GM18519 (cell line): Measurements from ENCODE around the gene SALL3.

Experiments
- ATAC-seq: cut with Tn5 transposase; IDR thresholded peaks from one replicate; pipeline ENCODE4 v1.9.1; 2021; ENCODE audit warnings: mild to moderate bottlenecking, moderate library complexity; ENCODE audit not compliant: unreplicated experiment, low FRiP score

Gene SALL3

DNA sequence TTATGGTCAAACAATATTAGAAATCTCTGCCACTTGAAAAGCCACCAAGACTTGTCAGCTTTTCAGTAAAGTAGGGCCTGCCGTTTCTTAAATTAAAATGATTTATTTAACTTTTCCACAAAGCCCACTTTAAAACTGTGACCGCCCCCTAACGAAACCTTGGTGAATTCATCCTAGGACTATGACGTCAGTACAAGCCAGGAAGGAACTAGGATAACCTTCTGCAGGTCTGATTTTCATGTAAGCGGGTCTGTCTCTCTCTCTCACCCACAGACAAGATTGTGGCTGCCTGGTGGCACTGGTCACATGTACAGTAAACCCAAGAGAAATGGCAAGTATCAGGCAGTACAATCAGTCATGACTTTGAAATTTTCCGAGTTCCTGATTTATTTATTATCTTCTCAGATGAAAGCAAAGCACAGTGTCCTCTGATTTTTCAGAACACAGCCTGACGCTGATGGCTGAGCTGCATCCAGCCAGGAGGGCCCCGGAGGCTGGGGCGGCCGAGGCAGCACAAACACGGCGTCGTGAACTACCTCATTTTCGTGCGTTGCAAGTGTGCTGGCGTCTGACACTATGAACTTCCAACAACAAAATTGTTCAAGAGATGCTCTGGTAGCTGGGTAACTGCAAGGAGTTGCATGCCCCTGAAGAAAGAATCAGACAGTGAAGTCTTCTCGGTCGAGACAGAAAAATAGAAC lies 18.9 kb downstream of the SALL3 start:
- no peak for ATAC-seq

DNA sequence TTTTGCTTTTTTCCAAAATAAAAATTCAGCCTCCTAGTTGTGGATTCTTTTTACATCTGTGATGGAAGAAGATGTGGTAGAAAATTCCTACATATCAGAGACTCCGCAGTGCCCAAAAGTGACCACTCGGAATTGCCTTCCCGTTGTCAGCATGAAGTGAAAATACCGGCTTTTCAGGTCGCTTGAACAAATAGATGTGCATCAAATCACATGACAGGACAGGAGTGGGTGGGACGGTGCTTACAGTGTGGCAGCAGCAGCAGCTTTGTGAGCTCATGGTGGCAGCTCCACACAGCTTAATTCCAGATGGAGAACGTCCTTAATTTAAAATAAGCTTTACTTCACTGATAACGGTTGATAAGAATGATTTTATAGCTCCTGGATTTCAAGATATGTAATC lies 20.3 kb downstream of the SALL3 start:
- no peak for ATAC-seq

DNA sequence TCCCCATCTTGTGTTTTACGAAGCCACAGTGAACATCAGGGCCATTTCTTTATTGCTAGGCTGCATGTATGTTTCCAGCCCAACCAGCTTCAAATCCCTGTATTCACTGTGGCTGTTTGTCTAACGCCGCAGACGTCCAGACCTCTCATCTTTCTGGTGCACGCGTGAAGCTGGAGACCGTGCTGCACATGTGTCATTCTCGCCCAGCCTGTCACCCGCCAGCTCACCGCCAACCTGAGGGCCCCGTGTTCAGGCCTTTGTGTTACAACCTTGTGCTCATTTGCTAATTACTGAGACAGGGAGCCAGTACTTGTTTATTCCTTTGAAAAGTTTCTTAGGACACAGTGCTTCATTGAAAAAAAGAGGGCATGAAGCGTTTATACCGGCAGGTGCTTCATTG lies 21.4 kb downstream of the SALL3 start:
- ATAC-seq: no peak

DNA sequence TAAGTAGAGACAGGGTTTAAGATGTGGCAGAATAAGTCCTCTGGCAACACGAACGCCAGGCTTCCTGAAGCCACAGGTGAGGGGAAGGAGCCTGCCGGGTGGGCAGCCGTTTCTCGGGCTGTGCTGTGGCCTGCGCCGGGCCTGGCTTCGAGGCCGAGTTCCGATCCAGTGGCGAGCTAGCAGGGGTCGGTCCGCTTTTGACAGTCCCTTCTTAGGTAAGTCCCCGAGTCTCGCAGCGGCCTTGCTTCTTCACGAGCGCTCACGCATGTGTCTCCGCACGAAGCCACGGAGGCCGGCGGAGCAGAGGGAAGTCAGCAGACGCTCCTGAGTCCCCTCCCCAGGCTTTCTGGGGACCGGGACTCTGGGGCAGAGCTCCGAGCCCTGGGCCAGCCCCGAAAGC lies 26.0 kb downstream of the SALL3 start:
- no peak for ATAC-seq

DNA sequence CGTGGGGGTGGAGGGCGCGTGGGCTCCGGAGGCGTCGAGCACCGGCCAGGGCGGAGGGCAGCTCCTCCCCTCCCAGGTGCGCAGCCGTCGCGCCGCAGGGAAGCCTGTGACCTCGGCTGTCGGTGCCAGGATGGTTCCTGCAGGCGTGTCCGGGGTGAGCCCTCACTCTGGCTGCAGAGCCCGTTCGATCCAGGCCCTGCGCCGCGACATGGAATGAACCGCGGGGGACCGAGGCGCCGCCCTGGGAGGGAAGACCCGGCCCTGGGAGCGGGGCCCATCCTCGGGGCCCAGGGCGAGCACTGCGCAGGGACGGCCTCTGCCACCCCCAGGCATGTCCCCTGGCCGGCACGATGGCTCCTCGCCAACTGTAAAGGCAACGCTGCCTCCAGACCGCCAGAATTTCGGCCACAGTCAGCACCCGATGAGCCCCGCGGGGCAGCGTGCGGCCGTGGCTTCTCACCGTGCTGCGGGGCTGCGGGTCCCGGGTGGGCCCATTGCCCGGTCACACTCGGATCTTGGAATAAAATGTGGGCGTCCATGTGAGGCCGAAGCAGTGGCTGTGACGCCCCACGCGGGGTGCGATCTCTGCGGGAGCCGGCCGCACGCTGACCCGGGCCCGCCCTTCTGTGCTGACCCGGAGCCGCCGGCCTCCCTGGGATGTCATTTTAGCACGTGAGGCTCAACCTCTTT lies 26.6 kb downstream of the SALL3 start:
- ATAC-seq: no peak

DNA sequence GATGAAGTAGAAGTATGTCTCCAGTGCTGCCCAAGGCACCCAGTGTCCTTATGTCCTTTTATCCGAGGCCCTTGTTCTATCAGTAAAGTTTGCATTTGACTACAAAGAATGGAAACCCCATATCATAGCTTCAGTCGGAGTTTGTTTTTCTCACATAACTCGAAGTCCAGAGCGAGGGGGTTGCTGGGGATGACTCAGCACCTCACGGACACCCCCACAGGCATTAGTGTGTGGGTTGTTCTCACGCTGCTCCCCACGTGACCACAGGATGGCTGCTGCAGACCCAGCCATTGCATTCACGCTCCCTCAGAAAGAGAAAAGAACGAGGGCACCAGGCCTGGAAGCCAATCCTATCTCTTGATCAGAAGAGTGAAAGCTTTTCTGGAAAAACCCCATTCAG lies 27.8 kb downstream of the SALL3 start:
- ATAC-seq: no peak

DNA sequence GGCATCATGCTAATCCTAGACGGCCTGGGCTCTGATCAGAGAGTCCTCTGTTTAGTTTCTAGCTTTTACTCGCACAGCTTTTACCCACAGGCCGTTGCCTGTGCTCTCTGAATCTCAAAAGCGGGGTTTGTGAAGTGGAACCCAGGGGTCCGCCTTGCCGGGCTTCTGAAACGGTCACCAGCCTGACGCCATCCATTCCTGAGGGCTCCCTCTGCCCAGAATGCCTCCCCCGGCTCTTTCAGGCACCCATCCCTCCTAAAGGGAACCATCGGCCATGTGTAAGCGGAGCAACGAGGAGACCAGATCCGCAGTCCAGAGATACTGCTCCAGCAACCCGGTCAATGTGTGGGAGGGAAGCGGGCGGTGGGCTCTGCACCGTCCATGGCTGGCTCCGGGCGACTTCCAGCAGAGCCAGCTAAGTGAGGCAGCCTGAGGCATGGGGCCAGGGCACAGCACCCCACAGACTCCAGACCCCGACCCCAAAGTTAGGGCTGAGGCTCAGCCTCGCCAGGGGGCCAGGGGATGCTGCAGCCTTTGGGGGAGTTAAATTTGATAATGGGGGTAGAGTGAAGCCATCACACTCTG lies 28.8 kb downstream of the SALL3 start:
- no peak for ATAC-seq

DNA sequence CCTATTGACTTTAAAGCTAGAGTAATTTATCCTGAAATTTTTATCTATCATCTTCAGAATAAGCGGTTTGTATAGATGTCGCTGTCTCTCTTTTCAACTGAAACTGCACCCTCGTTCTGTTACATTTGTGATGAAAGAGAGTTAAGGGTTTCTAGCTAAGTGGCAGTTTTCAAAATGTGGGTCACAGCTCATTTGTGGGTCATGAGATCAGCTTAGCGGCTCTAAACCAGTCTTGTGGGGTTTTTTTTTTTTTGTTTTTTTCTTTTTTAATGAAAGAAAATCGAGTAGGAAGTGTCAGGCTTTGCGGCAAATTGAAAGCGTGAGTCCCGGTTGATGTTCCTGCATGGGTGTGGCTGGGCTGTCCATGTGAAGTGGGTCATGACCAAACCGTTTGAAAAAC lies 31.2 kb downstream of the SALL3 start:
- ATAC-seq: no peak

DNA sequence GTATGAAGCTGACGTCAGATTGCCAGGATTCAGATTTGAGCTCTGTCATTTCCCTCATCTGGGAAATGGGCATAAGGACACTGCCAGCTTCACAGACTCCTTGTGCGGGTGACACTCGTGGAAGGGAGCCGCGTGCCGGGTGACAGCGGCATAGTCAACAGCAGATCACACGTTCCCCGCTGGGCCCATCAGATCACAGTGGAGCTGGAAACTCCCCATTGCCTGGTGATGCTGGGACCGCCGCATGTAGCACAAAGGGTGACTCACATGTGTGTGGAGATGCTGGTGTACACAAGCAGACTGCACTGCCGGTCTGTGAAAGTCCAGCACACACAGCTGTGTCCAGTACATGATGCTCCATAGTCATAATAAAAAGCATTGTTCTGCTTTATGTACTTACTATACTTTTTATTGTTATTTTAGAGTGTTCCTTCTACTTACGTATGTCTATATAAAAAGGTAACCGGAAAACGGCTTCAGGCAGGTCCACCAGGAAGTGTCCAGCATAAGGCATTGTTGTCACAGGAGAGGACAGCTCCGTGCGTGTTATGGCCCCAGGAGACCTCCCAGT lies 31.8 kb downstream of the SALL3 start:
- ATAC-seq: no peak

DNA sequence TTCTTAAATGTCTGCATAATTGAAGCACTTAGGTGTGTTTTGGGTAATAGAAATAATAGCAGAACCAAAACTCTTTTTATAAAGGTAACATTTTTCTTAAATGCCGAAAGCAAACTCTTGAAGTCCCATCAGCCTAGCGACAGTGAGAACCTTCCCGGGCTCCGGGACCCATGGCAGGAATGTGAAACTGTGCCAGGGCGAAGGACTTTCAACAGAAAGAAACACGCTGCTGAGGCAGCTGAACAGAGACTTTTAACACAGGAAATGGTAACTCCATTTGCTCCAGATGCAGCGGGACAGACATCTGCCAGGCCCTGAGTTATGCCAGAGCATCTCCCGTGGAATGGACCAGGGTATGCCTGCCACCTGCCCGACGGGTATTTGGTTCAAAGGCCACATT lies 34.3 kb downstream of the SALL3 start:
- ATAC-seq: no peak

DNA sequence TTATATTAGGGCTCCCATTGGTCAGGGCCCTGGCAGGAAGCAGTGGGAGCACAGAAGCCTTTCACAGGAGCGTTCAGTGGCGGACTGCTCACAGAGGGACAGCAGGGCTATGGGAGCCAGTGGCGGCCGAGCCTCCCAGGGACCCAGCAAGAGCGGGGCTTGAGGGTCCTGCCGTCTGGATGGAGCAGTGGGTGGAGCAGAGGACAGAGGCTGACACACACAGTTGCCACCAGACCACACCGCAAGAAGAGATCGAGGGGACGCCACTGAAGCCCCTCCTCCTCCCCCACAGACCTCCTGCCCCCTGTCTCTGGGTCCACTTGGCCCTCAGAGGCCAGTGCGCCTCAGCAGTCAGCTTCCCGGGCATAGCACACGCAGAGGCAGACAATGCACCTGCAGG lies 39.3 kb downstream of the SALL3 start:
- ATAC-seq: no peak

DNA sequence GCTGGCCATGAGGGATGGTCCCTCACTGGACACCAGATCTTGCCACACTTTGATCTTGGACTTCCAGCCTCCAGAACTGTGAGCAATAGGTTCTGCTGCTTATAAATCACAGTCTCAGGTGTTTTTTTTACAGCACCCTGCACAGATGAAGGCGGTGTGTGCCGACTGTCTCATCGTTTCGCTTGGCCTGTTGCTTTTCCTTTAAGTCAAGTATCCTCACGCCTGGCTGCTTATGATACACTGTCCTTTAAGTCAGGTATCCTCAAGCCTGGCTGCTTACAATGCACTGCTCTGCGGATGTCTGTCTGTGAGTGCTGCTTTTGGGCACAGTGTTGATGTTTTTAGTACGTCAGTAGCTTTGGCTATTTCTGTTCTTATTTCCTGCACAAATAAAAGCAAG lies 40.3 kb downstream of the SALL3 start:
- ATAC-seq: no peak

DNA sequence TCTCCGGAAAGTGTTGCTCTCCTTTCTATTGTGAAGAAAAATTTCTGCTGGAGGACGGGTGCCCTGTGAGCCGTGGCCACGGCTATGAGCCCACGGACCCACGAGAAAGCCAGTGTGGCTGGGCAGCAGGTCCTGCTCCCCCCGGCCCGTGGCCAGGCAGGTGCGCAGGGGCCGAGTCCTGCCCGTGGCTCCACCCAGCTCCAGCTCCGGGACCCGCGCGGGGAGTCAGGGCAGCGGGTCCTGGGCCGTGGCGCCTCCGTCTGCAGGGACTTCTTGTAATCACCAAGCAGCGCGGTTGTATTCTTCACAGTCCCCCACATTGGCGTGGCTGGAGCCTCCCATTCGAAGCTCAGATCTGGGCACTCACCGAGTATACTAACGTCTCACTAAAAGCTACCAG lies 43.0 kb downstream of the SALL3 start:
- no peak for ATAC-seq

DNA sequence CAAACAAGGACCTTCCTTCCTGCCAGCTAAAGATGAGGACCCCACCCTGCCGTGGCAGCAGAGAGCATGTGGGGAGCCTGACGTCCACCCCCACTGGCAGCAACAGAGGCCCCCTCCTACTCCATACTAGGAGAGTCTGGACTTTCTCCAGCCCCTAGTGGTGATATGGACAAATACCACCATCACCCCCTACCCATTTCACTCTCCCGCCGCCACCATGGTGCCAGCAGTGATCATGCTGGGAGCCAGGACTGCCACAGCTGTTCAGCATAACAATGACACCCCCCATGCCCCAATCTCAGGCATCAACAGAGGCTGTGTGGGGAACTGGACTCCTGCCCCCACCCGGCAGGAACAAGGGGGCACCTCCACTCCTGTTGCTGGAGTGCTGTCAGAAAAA lies 46.9 kb downstream of the SALL3 start:
- no peak for ATAC-seq

DNA sequence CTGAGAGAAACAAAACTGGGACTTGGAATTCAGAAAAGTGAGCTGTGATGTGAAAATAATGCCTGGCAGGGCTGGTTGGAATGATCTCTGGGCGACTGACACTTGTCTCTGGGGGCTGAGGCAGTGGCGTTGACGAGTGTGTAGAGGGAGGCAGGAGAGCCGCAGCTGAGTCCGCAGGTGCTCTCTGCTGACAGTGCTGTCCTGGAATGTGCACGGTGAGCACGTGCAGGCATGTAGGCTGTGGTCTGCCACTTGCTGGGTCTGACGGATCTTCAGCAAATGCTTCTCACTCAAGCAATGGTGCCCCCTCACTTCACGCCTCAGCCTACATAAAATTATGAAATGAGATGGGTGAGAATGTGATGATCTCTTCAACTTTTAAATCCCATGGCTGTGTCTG lies 51.1 kb downstream of the SALL3 start:
- ATAC-seq: no peak

DNA sequence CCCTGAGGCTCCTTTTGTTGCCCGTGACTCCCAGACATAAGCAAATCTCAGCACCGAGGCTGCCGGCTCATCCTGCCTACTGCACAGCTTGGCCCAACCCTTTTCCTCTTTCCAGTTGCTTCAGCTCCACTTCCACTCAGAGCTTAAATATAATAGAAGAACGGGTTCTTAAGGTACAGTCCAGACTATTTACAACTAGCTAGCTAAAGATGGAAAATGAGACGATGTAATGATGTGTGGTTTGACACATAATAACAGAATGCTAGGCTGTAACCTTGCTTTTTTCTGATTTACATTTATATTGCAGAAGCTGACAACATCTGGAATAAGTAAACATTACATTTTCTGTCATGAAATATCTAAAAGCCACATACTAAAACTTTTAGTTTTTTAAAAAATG lies 62.7 kb downstream of the SALL3 start:
- no peak for ATAC-seq

DNA sequence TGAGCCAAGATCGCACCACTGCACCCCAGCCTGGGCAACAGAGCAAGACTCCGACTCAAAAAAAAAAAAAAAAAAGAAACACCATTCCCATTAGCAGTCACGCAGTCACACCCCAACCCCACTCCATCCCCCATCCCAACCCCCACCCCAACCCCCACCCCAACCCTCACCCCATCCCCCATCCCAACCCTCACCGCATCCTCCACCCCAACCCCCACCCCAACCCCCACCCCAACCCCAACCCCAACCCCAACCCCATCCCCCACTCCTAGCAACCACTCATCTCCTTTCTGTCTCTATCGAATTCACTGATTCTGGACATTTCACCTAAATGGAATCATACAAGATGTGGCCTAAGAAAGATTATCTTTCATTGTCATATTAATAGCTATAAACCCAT lies 63.7 kb downstream of the SALL3 start:
- ATAC-seq: no peak

DNA sequence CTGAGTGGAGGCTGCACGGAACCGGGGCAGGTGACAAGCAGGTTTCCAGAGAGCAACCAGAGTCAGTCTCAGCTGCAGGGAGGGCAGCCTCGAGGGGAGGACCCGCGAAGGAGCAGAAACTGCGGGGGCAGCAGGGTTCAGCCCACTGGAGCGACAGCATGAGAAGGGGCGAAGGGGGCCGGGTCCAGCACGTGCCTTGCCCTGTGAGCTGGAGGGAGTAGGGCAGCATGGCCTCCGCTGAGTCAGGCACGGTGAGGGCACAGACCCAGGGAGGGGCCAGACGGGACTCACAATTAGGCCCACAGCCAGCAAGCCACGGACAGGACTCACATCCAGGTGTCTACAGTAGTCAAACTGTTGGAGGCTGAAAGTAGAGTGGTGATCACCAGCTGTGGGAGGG lies 66.9 kb downstream of the SALL3 start:
- ATAC-seq: no peak

DNA sequence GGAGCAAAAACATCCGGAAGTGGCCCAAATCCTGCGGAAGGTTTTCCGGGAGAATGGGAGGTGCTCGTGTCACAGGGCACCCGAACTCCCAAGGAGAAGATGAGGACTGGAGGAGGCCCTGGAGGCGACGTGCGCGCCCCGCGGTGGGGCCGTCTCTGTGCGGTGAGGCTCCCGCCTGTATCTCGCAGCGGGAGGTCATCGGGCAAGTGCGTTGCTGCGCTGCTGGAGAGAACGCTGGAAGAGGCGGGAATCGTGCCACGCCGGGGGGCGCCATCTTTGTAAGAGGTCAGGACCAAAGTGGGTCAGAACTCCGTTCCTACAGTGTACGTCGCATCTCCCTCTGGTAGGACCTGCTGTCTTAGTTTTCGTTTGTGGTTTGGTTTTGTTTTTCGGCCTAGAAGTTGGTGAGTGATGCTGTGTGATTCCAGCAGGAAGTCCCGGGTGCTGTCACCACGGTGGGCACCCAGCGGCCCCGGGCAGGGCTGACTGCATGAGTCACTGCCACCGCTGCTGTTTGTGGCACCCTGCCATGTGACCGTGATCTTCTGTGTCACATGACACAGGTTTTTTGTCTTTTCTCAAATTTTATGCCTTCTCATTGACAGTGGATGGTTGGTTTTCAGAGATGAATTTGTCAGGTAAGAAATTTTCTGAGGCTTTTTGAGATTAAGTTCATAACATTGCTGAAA lies 68.1 kb downstream of the SALL3 start:
- no peak for ATAC-seq

DNA sequence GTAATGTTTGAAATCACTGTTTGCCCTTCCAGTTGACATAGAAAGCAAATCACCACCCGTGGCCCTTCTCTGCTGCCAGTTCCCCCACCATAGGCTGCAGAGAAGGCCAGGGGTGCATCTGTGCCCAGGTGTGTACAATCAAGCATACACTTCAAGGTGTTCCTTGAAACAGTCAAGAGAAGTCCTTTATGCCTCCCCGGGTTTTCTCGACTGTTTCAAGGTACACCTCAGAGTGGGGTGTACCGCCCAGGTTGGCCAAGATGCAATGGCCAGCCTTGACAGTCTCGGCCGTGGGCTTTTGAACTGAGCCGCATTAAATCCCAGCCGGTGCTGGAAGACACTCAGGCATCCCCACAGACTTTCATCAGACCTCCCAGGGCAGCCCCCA lies 68.6 kb downstream of the SALL3 start:
- no peak for ATAC-seq

DNA sequence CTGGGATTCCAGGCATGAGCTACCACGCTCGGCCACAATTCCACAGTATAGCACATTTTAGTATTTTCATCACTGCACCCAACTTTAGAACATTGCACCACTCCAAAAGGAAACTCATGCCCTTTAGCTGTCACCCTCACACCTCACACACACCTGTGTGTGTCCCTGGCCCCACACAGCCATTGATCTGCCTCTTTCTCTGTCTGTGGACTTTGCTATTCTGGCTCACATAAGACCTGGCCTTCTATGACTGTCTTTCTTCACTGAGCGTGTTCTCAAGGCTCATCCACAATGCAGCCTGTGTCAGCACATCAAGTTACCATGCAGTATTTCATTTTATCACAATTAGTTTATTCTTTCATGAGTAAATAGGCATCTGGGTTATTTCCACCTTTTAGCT lies 69.9 kb downstream of the SALL3 start:
- no peak for ATAC-seq
